ENCODE results near the gene CELF2. TPM values are rescaled to one million over a fixed set of nuclear protein-coding genes. Genes with fewer than 3 reads are reported as not detected.

The CELF2 gene
- total and polyA plus RNA-seq, 8 donors: 58.0 to 107 (median 65.9) TPM

DNA sequence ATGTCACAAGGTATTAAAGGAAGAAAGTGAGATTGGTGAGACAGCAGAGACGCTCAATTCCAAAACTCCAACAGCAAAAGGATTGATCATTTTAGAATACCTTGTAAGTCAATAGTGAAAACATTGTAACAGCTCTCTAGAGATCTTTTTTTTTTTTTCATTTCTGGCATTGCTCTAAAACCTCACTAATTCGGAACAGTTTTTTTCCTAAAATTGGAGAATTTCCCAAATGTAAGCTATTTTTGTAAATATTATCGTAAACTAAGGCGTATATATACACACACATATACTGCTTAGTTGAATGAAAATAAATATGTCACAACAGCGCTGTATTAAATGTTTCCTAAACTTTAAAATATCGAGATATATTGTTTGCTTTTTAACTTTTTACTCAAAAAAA is 30.6 kb upstream of the CELF2 start:
- no peak for TF ChIP-seq CTCF (IDR thresholded peaks at IDR 0.05)
- intact Hi-C loops (cut with DNase I): no loop called here
- H3K36me3 ChIP-seq: no peaks in the 10 kb centered on the region

GRCh38 chr10:10989669-10990068 is 28.0 kb upstream of the CELF2 start:
- intact Hi-C loops (cut with DNase I): no loop called here
- H3K9me3 ChIP-seq: no peaks in the 10 kb centered on the region
- no peaks in the 10 kb centered on the region for H3K27me3 ChIP-seq
- no peaks in the 10 kb centered on the region for H3K36me3 ChIP-seq
- H3K4me3 ChIP-seq: no peak overlapping the region
- TF ChIP-seq CTCF (IDR thresholded peaks at IDR 0.05): no peak
- no peak overlapping the region for H3K27ac ChIP-seq
- H3K4me1 ChIP-seq: no peaks in the 10 kb centered on the region
- ATAC-seq (no peak), DNase-seq (no peak)

More for the DNA sequence above, 30.6 kb upstream of the CELF2 start:
- Histone ChIP-seq H3K4me3 (no peak overlapping the region), H3K27ac (no peak overlapping the region), H3K4me1 (no peaks in the 10 kb centered on the region), H3K27me3 (no peaks in the 10 kb centered on the region), H3K9me3 (no peaks in the 10 kb centered on the region)
- ATAC-seq (no peak), DNase-seq (no peak)

GRCh38 chr10:10991144-10991543 is 26.5 kb upstream of the CELF2 start:
- no peak overlapping the region for H3K4me3 ChIP-seq
- intact Hi-C loops (cut with DNase I): no loop called here
- no peaks in the 10 kb centered on the region for H3K27me3 ChIP-seq
- H3K9me3 ChIP-seq: no peaks in the 10 kb centered on the region
- DNase-seq (no peak), ATAC-seq (no peak)
- TF ChIP-seq CTCF (IDR thresholded peaks at IDR 0.05): no peak
- H3K27ac ChIP-seq: no peak overlapping the region
- H3K36me3 ChIP-seq: no peaks in the 10 kb centered on the region
- H3K4me1 ChIP-seq: no peaks in the 10 kb centered on the region

- no peaks in the 10 kb centered on the region for H3K27me3 ChIP-seq
Observed at GRCh38 chr10:10992072-10992471, 25.6 kb upstream of the CELF2 start.

More at GRCh38 chr10:10992072-10992471, 25.6 kb upstream of the CELF2 start:
- no peak for TF ChIP-seq CTCF (IDR thresholded peaks at IDR 0.05)
- Histone ChIP-seq H3K4me3 (no peak overlapping the region), H3K36me3 (no peaks in the 10 kb centered on the region), H3K27ac (no peak overlapping the region), H3K4me1 (no peaks in the 10 kb centered on the region), H3K9me3 (no peaks in the 10 kb centered on the region)
- intact Hi-C loops (cut with DNase I): no loop called here
- ATAC-seq: peak; percentile 19
- DNase-seq: no peak

Measured in left lung (tissue), 10 donors.